Right ventricle myocardium superior (tissue), 1 donor: ENCODE measurements around the gene VAMP5. TPM values are rescaled to one million over a fixed set of nuclear protein-coding genes. Genes with fewer than 3 reads are reported as not detected.
"Not testable (repeated sequence)": the region's sequence is repeated elsewhere in the genome, so short reads cannot be mapped to it uniquely, and the experiment has no call there.

Experiments
- ATAC-seq: fragments of 200-7000 bp; cut with Tn5 transposase; one replicate; pipeline ENCODE4 v1.9.1; 2020; ENCODE audit warnings: mild to moderate bottlenecking; ENCODE audit not compliant: poor library complexity
- DNase-seq: peaks from one replicate; pipeline ENCODE4 v3.0.0-alpha.2; 2020
- intact Hi-C: fragments of 100-400 bp; cut with DNase I; formaldehyde crosslinking; loops from one replicate; pipeline ENCODE4 v1.11.2; 2022
- total RNA-seq: library from RNA; stranded (reverse); fragmentation: NEBNext Ultra II Directional; extraction: Animal tissue kit (Norgen Biotek cat#: 25700); gene quantifications from one replicate; pipeline ENCODE4 v1.2.1, GENCODE V29; 2021
- donor health status: DM: no; HTN: yes; CAD: no; lungs with severe emphysema.

The VAMP5 gene
- total RNA-seq, 1 donor from 2014 or later, result 56.3 TPM

GRCh38 chr2:85595301-85596025 is 11.2 kb downstream of the VAMP5 start, which contains the start of gene RNF181:
TSS of gene RNF181 (plus strand) at chr2:85595745. CDS start at chr2:85595764, 19 bp downstream.
- intact Hi-C loops, result no loop called here
- DNase-seq (peak; percentile 95), ATAC-seq (peak; percentile 96)

GRCh38 chr2:85596026-85596333 is 11.7 kb downstream of the VAMP5 start:
- ATAC-seq (no peak), DNase-seq (no peak)
- intact Hi-C loops, result no loop called here

- intact Hi-C loops, result no loop called here
- DNase-seq, result no peak
- ATAC-seq, result no peak
Measured at GRCh38 chr2:85596486-85597143, 12.4 kb downstream of the VAMP5 start.

- ATAC-seq, result no peak
- intact Hi-C loops, result no loop called here
- DNase-seq, result no peak
Measured at GRCh38 chr2:85597241-85597640, 13.0 kb downstream of the VAMP5 start.

GRCh38 chr2:85598594-85599340 is 14.5 kb downstream of the VAMP5 start:
- no peak for DNase-seq
- intact Hi-C loops, result no loop called here
- ATAC-seq, result no peak

- intact Hi-C loops, result no loop called here
- no peak for DNase-seq
- ATAC-seq, result no peak
Measured at GRCh38 chr2:85599468-85600234, 15.4 kb downstream of the VAMP5 start.

GRCh38 chr2:85600235-85600575 is 16.0 kb downstream of the VAMP5 start:
- ATAC-seq (no peak), DNase-seq (no peak)
- intact Hi-C loops, result no loop called here

GRCh38 chr2:85600951-85601770 is 16.9 kb downstream of the VAMP5 start:
- intact Hi-C loops, result no loop called here
- ATAC-seq (no peak), DNase-seq (no peak)

- intact Hi-C loops, result loop anchor here (2.0 kb wide), 1 partner anchor 41 kb away; the partner anchor contains the start of gene GGCX
- peak; percentile 72 for ATAC-seq
- DNase-seq, result peak; percentile 85
Measured at GRCh38 chr2:85601771-85602475, 17.7 kb downstream of the VAMP5 start.

GRCh38 chr2:85602476-85603234 is 18.4 kb downstream of the VAMP5 start, which contains the start of gene TMEM150A:
TSS of gene TMEM150A (minus strand) at chr2:85602698. CDS start at chr2:85601948, 750 bp downstream.
- DNase-seq (peak; percentile 97), ATAC-seq (peak; percentile 95)
- intact Hi-C loops, result loop anchor here (2.0 kb wide), 1 partner anchor 42 kb away; the partner anchor contains the start of gene GGCX

- DNase-seq, intact Hi-C loops, ATAC-seq: not testable (repeated sequence)
Measured at GRCh38 chr2:85604133-85604444, 19.9 kb downstream of the VAMP5 start.

GRCh38 chr2:85604568-85605339 is 20.5 kb downstream of the VAMP5 start:
- intact Hi-C loops, result no loop called here
- ATAC-seq (no peak), DNase-seq (no peak)

GRCh38 chr2:85605406-85606115 is 21.3 kb downstream of the VAMP5 start:
- no peak for ATAC-seq
- DNase-seq, result no peak
- intact Hi-C loops, result no loop called here

- ATAC-seq (no peak), DNase-seq (no peak)
- intact Hi-C loops, result no loop called here
Measured at GRCh38 chr2:85606116-85606455, 21.9 kb downstream of the VAMP5 start.

GRCh38 chr2:85607268-85608215 is 23.3 kb downstream of the VAMP5 start:
- no peak for ATAC-seq
- intact Hi-C loops, result no loop called here

More at GRCh38 chr2:85607268-85608215, 23.3 kb downstream of the VAMP5 start:
- no peak for DNase-seq
